Effector memory CD4-positive, alpha-beta T cell (primary cell): Measurements from ENCODE around the gene COQ8A.
A peak's percentile ranks its signal among the peaks of the same experiment; 100 is the strongest.

Source experiments
- DNase-seq, 3 donors: peaks; one replicate each; pipeline ENCODE4 v3.0.0-alpha.2; 2020
- H3K27ac ChIP-seq: 2 replicates; pipeline ENCODE4 v1.7.0; 2013; ENCODE audit warnings: mild to moderate bottlenecking, low read length, moderate library complexity; ENCODE audit not compliant: insufficient read depth, poor library complexity, severe bottlenecking
- H3K27me3 ChIP-seq: replicated peaks from 2 replicates; pipeline ENCODE4 v1.7.0; 2013; ENCODE audit warnings: mild to moderate bottlenecking, low read length; ENCODE audit not compliant: insufficient read depth, control insufficient read depth, poor library complexity, severe bottlenecking
- H3K36me3 ChIP-seq: 2 replicates; pipeline ENCODE4 v1.7.0; 2013; ENCODE audit warnings: mild to moderate bottlenecking, low read length, moderate library complexity; ENCODE audit not compliant: control insufficient read depth, insufficient read depth
- H3K4me1 ChIP-seq: 2 replicates; pipeline ENCODE4 v1.7.0; 2013; ENCODE audit warnings: low read length, mild to moderate bottlenecking; ENCODE audit not compliant: control insufficient read depth, insufficient read depth, poor library complexity, severe bottlenecking
- H3K4me3 ChIP-seq: 2 replicates; pipeline ENCODE4 v1.7.0; 2013; ENCODE audit warnings: low read length, low read depth, mild to moderate bottlenecking; ENCODE audit not compliant: insufficient read depth, poor library complexity, severe bottlenecking
- H3K9me3 ChIP-seq: 2 replicates; pipeline ENCODE4 v1.7.0; 2013; ENCODE audit warnings: mild to moderate bottlenecking, low read length, moderate library complexity; ENCODE audit not compliant: control insufficient read depth
- total RNA-seq, 3 donors: gene quantifications; one replicate each; lab custom pipeline; 2026; lab: John Stamatoyannopoulos, UW

COQ8A gene
- 3.0 to 4.8 (median 3.1) reads per million in 3 donors for total RNA-seq

- peak within 1 kb of the TSS; percentile 90 for H3K27ac ChIP-seq
- peaks cover 17% of the 10 kb centered on the region for H3K4me1 ChIP-seq
- DNase-seq = peak; percentile 97 to 99 (median 98)
- peak within 1 kb of the TSS; percentile 73 for H3K4me3 ChIP-seq
- no peaks in the 10 kb centered on the region for H3K36me3 ChIP-seq
- H3K9me3 ChIP-seq = no peaks in the 10 kb centered on the region
- H3K27me3 ChIP-seq = no peaks in the 10 kb centered on the region
Observed at GRCh38 chr1:226940029-226940805, at the start of gene COQ8A. Gene COQ8A, plus strand, starts transcription at chr1:226940294. Its CDS starts 21,092 bp downstream, at chr1:226961386.

- Histone ChIP-seq H3K4me3 (no peak overlapping the region), H3K36me3 (no peaks in the 10 kb centered on the region), H3K27me3 (no peaks in the 10 kb centered on the region), H3K4me1 (no peaks in the 10 kb centered on the region), H3K27ac (no peak overlapping the region), H3K9me3 (no peaks in the 10 kb centered on the region)
- no peak for DNase-seq
Observed at GRCh38 chr1:226890331-226891108, 49.6 kb upstream of the COQ8A start.

- Histone ChIP-seq H3K9me3 (no peaks in the 10 kb centered on the region), H3K36me3 (no peaks in the 10 kb centered on the region), H3K4me3 (no peak overlapping the region), H3K27ac (no peak overlapping the region), H3K27me3 (no peaks in the 10 kb centered on the region), H3K4me1 (no peaks in the 10 kb centered on the region)
- DNase-seq = no peak
Observed at GRCh38 chr1:226891346-226891745, 48.7 kb upstream of the COQ8A start.

- Histone ChIP-seq H3K36me3 (no peaks in the 10 kb centered on the region), H3K27ac (no peak overlapping the region), H3K9me3 (no peaks in the 10 kb centered on the region), H3K4me1 (no peaks in the 10 kb centered on the region), H3K4me3 (no peak overlapping the region), H3K27me3 (no peaks in the 10 kb centered on the region)
- no peak for DNase-seq
Observed at GRCh38 chr1:226891846-226892523, 48.1 kb upstream of the COQ8A start.

GRCh38 chr1:226892524-226892875, 47.6 kb upstream of the COQ8A start:
- Histone ChIP-seq H3K36me3 (no peaks in the 10 kb centered on the region), H3K9me3 (no peaks in the 10 kb centered on the region), H3K27ac (no peak overlapping the region), H3K4me1 (no peaks in the 10 kb centered on the region), H3K27me3 (no peaks in the 10 kb centered on the region), H3K4me3 (no peak overlapping the region)
- DNase-seq = no peak

- no peaks in the 10 kb centered on the region for H3K36me3 ChIP-seq
- H3K9me3 ChIP-seq = no peaks in the 10 kb centered on the region
- H3K4me1 ChIP-seq = no peaks in the 10 kb centered on the region
- H3K27ac ChIP-seq = no peak overlapping the region
- no peak for DNase-seq
- H3K4me3 ChIP-seq = no peak overlapping the region
- no peaks in the 10 kb centered on the region for H3K27me3 ChIP-seq
Observed at GRCh38 chr1:226893936-226894335, 46.2 kb upstream of the COQ8A start.

GRCh38 chr1:226894826-226895225, 45.3 kb upstream of the COQ8A start:
- Histone ChIP-seq H3K27ac (no peak overlapping the region), H3K4me3 (no peak overlapping the region), H3K36me3 (no peaks in the 10 kb centered on the region), H3K4me1 (no peaks in the 10 kb centered on the region), H3K9me3 (no peaks in the 10 kb centered on the region), H3K27me3 (no peaks in the 10 kb centered on the region)
- no peak for DNase-seq

- Histone ChIP-seq H3K27me3 (no peaks in the 10 kb centered on the region), H3K36me3 (no peaks in the 10 kb centered on the region), H3K4me1 (no peaks in the 10 kb centered on the region), H3K27ac (no peak overlapping the region), H3K4me3 (no peak overlapping the region), H3K9me3 (no peaks in the 10 kb centered on the region)
- DNase-seq = no peak
Observed at GRCh38 chr1:226895644-226896043, 44.5 kb upstream of the COQ8A start.

GRCh38 chr1:226898246-226898645, 41.8 kb upstream of the COQ8A start:
- Histone ChIP-seq H3K27ac (no peak overlapping the region), H3K27me3 (no peaks in the 10 kb centered on the region), H3K4me3 (no peak overlapping the region), H3K4me1 (no peaks in the 10 kb centered on the region), H3K9me3 (no peaks in the 10 kb centered on the region), H3K36me3 (no peaks in the 10 kb centered on the region)
- DNase-seq = no peak

- Histone ChIP-seq H3K36me3 (no peaks in the 10 kb centered on the region), H3K4me1 (no peaks in the 10 kb centered on the region), H3K27ac (no peak overlapping the region), H3K4me3 (no peak overlapping the region), H3K27me3 (no peaks in the 10 kb centered on the region), H3K9me3 (no peaks in the 10 kb centered on the region)
- no peak for DNase-seq
Observed at GRCh38 chr1:226901421-226901820, 38.7 kb upstream of the COQ8A start.
